KMS-11 (cell line): Measurements from ENCODE around the gene FYB1.

Experiments
- H2AFZ ChIP-seq: fragments of 200-600 bp; sonication (generic); 2 replicates; pipeline ENCODE4 v1.6.1; 2016; ENCODE audit warnings: antibody characterized with exemption, mixed run types, low read depth
- H3K27ac ChIP-seq: fragments of 200-600 bp; sonication (generic); 2 replicates; pipeline ENCODE4 v1.6.1; 2016; ENCODE audit warnings: mild to moderate bottlenecking, mixed run types
- H3K27me3 ChIP-seq: fragments of 200-600 bp; sonication (generic); 2 replicates; pipeline ENCODE4 v1.6.1; 2017; ENCODE audit warnings: mild to moderate bottlenecking, low read depth, mixed run types, moderate library complexity; ENCODE audit not compliant: insufficient read depth
- H3K36me3 ChIP-seq: fragments of 200-600 bp; sonication (generic); 2 replicates; pipeline ENCODE4 v1.6.1; 2017; ENCODE audit warnings: mild to moderate bottlenecking, mixed run types; ENCODE audit not compliant: insufficient read depth
- H3K4me1 ChIP-seq: fragments of 200-600 bp; sonication (generic); 2 replicates; pipeline ENCODE4 v1.6.1; 2016; ENCODE audit warnings: mild to moderate bottlenecking, low read depth, mixed run types; ENCODE audit not compliant: poor library complexity, severe bottlenecking
- H3K4me2 ChIP-seq: fragments of 200-600 bp; sonication (generic); 2 replicates; pipeline ENCODE4 v1.7.0; 2016; ENCODE audit warnings: mild to moderate bottlenecking, mixed run types
- H3K4me3 ChIP-seq: fragments of 200-600 bp; sonication (generic); IDR thresholded peaks from 2 replicates; pipeline ENCODE4 v1.6.1; 2017; ENCODE audit warnings: low read depth, low read length, mixed read lengths; ENCODE audit not compliant: insufficient read depth
- H3K79me2 ChIP-seq: fragments of 200-600 bp; sonication (generic); 2 replicates; pipeline ENCODE4 v1.6.1; 2016; ENCODE audit warnings: low read depth, mixed run types; ENCODE audit not compliant: insufficient read depth
- H3K9ac ChIP-seq: fragments of 200-600 bp; sonication (generic); 2 replicates; pipeline ENCODE4 v1.6.1; 2016; ENCODE audit warnings: mild to moderate bottlenecking, mixed run types
- H4K20me1 ChIP-seq: fragments of 200-600 bp; sonication (generic); 2 replicates; pipeline ENCODE4 v1.6.1; 2016; ENCODE audit warnings: mild to moderate bottlenecking, mixed run types; ENCODE audit not compliant: insufficient read depth
- TF ChIP-seq, protein P1 (sequence below): fragments of 200-600 bp; sonication (generic); conservative IDR thresholded peaks from 2 replicates; pipeline ENCODE4 v1.6.1; 2017; ENCODE audit warnings: low read depth, mild to moderate bottlenecking, antibody characterized with exemption, low read length, moderate library complexity, mixed read lengths

FYB1 gene

GRCh38 chr5:39080597-39081204 is 138.7 kb downstream of the FYB1 start:
- Histone ChIP-seq H3K27ac (no peak overlapping the region), H2AFZ (no peak overlapping the region), H3K27me3 (no peaks in the 10 kb centered on the region), H3K4me3 (no peak overlapping the region), H3K4me1 (peaks cover 39% of the 10 kb centered on the region), H3K4me2 (no peak overlapping the region), H3K9ac (no peak overlapping the region), H3K36me3 (no peaks in the 10 kb centered on the region), H4K20me1 (no peaks in the 10 kb centered on the region), H3K79me2 (peaks cover 21% of the 10 kb centered on the region; the same call in 1 of the 2 replicates)
- TF ChIP-seq, protein P1, sequence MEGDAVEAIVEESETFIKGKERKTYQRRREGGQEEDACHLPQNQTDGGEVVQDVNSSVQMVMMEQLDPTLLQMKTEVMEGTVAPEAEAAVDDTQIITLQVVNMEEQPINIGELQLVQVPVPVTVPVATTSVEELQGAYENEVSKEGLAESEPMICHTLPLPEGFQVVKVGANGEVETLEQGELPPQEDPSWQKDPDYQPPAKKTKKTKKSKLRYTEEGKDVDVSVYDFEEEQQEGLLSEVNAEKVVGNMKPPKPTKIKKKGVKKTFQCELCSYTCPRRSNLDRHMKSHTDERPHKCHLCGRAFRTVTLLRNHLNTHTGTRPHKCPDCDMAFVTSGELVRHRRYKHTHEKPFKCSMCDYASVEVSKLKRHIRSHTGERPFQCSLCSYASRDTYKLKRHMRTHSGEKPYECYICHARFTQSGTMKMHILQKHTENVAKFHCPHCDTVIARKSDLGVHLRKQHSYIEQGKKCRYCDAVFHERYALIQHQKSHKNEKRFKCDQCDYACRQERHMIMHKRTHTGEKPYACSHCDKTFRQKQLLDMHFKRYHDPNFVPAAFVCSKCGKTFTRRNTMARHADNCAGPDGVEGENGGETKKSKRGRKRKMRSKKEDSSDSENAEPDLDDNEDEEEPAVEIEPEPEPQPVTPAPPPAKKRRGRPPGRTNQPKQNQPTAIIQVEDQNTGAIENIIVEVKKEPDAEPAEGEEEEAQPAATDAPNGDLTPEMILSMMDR: peak; percentile 87

DNA sequence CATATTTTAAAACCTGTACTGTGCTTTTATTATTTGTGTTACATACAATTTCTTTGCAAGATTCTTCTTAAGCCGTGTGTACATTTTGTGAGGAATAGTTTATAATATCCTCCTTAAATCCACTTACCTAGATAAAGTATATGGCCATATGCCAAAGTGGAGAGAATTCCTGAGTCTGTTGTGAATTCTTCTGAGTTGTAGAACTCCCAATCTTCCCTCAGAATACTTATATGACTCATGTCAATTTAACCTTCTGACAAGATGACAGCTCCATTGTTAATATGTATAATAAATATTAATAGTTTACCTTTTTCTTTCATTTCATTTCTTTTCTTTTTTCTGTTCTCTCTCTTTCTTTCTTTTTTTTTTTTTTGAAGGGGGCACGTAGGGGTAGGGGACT is 139.2 kb downstream of the FYB1 start:
- no peaks in the 10 kb centered on the region for H3K27me3 ChIP-seq
- no peak overlapping the region for H2AFZ ChIP-seq
- H4K20me1 ChIP-seq: no peaks in the 10 kb centered on the region
- peaks cover 26% of the 10 kb centered on the region; the same call in 1 of the 2 replicates for H3K79me2 ChIP-seq
- H3K27ac ChIP-seq: no peak overlapping the region
- H3K36me3 ChIP-seq: no peaks in the 10 kb centered on the region
- no peak overlapping the region for H3K9ac ChIP-seq
- TF ChIP-seq, protein P1: no peak
- peaks cover 39% of the 10 kb centered on the region for H3K4me1 ChIP-seq
- no peak overlapping the region for H3K4me2 ChIP-seq
- H3K4me3 ChIP-seq: no peak overlapping the region

DNA sequence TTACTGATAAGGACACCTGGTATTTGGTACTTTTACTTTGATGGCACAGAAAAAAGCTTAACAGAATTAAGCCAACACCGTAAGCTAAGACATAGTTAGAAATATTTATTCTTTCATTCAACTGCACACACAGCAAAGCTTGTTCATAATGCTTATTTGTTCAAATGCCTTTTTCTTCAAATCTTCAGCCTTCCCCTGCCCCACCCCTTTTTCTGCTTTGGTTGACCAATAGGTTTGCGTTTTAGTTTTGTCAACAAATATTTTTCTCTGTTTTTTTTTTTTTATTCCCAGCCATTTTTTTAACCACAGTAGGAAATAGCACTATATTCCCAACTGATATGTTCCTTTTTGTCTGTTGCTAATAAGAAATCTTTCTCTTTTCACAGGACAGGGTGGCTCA is 140.2 kb downstream of the FYB1 start:
- H3K79me2 ChIP-seq: peaks cover 27% of the 10 kb centered on the region; the same call in 1 of the 2 replicates
- peak overlapping the region; percentile 93 for H3K4me2 ChIP-seq
- TF ChIP-seq, protein P1: no peak

DNA sequence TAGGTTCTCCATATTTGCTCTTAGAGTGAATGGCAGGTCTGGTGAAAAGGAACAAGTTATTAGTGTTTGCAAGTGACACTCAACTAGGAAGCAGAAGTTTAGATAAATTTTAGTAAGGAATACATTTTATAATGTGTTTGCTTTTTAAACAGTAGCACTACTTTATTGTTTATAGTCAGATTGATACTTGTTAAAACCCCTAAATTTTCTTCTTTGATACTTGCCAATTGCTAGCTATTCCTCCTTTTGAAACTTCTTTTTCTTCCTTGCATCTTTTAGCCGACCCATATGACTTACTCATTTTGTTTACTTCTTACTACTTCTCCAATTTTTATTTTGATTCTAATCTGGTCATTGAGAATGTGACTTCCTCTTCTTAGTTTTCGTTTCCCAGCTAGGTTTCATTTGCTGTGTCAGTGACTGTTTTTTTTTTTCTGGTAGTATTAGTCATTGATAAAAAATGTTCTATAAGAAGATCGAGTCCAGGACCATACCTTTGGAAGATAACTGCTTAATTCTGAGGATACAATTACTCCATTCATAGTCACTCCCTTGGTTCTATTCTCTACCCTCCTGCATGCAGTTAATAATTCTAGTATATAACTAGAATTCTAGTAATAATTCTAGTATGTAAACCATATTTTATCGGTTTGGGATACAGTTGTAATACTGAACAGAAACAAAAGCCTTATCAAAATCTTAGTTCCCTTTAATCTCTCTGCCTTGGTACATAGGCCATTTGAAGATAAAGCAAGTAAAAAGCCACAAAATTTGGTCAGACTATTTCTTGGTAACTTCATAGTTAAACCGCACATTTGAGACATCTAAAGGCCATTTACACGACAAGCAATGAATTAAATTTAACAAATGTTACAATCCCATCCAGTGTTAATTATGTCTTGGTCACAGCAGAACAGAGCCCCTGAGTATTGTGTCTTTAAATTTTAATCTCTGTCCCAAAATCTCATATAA is 142.3 kb downstream of the FYB1 start:
- Histone ChIP-seq H3K4me1 (peaks cover 49% of the 10 kb centered on the region), H3K9ac (peak overlapping the region; percentile 96), H2AFZ (peak overlapping the region; percentile 51), H3K27ac (peak overlapping the region; percentile 97), H3K79me2 (peaks cover 43% of the 10 kb centered on the region), H3K4me3 (no peak overlapping the region), H3K4me2 (peak overlapping the region; percentile 93), H3K27me3 (no peaks in the 10 kb centered on the region), H3K36me3 (no peaks in the 10 kb centered on the region), H4K20me1 (no peaks in the 10 kb centered on the region; the same call in 1 of the 2 replicates)
- TF ChIP-seq, protein P1: no peak

More for the DNA sequence above, 140.2 kb downstream of the FYB1 start:
- peak overlapping the region; percentile 96; the same call in 1 of the 2 replicates for H3K9ac ChIP-seq
- H3K27ac ChIP-seq: peak overlapping the region; percentile 97
- H3K27me3 ChIP-seq: no peaks in the 10 kb centered on the region
- no peaks in the 10 kb centered on the region for H4K20me1 ChIP-seq
- H3K36me3 ChIP-seq: no peaks in the 10 kb centered on the region
- no peak overlapping the region for H2AFZ ChIP-seq
- no peak overlapping the region for H3K4me3 ChIP-seq
- H3K4me1 ChIP-seq: peaks cover 39% of the 10 kb centered on the region
